ENCODE data around the gene SAP25. TPM values are rescaled to one million over a fixed set of nuclear protein-coding genes. Genes with fewer than 3 reads are reported as not detected.

Gene SAP25
- total and polyA plus RNA-seq, 2 donors (not counting 1 experiment from before 2014, with no cell fraction given) = 51.7 to 71.9 TPM

- H3K9me3 Mint-ChIP-seq (ENCODE audit: insufficient read depth) = no peaks in the 10 kb centered on the region
- peaks cover 0 to 2% of the 10 kb centered on the region in 2 donors for H3K4me1 ChIP-seq (ENCODE audit: control insufficient read depth in 2 of 2, insufficient read depth in 2 of 2, low read length in 2 of 2)
- TF ChIP-seq EZH2 (IDR thresholded peaks at IDR 0.05; ENCODE audit: borderline replicate concordance, insufficient read depth, low read depth, low read length, poor library complexity, severe bottlenecking) = no peak
- TF ChIP-seq CTCF (IDR thresholded peaks at IDR 0.05) = no peak
- H3K9ac ChIP-seq (ENCODE audit: low read length) = no peak overlapping the region
- WGBS (ENCODE audit: insufficient coverage) = 99% methylated on average over 12 of the region's 24 CpGs
- H3K27ac ChIP-seq (ENCODE audit: low read length in 2 of 2) = no peak overlapping the region
- ATAC-seq (ENCODE audit: low read depth) (no peak), DNase-seq (no peak)
- H3K4me3 Mint-ChIP-seq = no peak overlapping the region
- CTCF ChIA-PET = interaction anchor here (1.4 kb wide), 1 partner anchor 16 kb away, joined by 3 read pairs; no protein-coding TSS in a partner anchor
- H2AFZ ChIP-seq (ENCODE audit: insufficient read depth, low read depth, low read length, poor library complexity, severe bottlenecking) = no peak overlapping the region
- H3K4me3 ChIP-seq (ENCODE audit: control extremely low read depth in 1 of 5, extremely low read depth in 1 of 5, insufficient read depth in 1 of 5, low read depth in 2 of 5, low read length in 4 of 5) = no peak overlapping the region
- intact Hi-C loops (cut with micrococcal nuclease) = no loop called here
- no peak overlapping the region for H3K4me2 ChIP-seq (replicated peaks; ENCODE audit: low read depth, low read length, poor library complexity, severe bottlenecking)
- H4K20me1 ChIP-seq (ENCODE audit: control insufficient read depth, insufficient read depth, low read length, poor library complexity, severe bottlenecking) = peaks cover 89% of the 10 kb centered on the region
- no peaks in the 10 kb centered on the region for H3K27me3 Mint-ChIP-seq
- POLR2A ChIA-PET = interaction anchor here (0.7 kb wide), 1 partner anchor 55 kb away, joined by 7 read pairs; no protein-coding TSS in a partner anchor
- H3K27me3 ChIP-seq (replicated peaks in 1 of 4; ENCODE audit: control extremely low read depth in 1 of 4, control insufficient read depth in 3 of 4, insufficient read depth in 4 of 4, low read length in 3 of 4) = no peaks in the 10 kb centered on the region
- H3K4me1 Mint-ChIP-seq = peaks cover 4% of the 10 kb centered on the region
- peaks cover 46% of the 10 kb centered on the region for H3K79me2 ChIP-seq (ENCODE audit: control insufficient read depth, insufficient read depth, low read length)
- no peak overlapping the region for H3K27ac Mint-ChIP-seq
- no peaks in the 10 kb centered on the region for H3K9me3 ChIP-seq (ENCODE audit: control extremely low read depth in 1 of 3, control insufficient read depth in 2 of 3, insufficient read depth in 1 of 3, low read length in 2 of 3)
- peaks cover 0 to 79% of the 10 kb centered on the region in 2 experiments for H3K36me3 ChIP-seq (replicated peaks in 1 of 2; ENCODE audit: control extremely low read depth in 1 of 2, control insufficient read depth in 1 of 2, extremely low read depth in 1 of 2, insufficient read depth in 2 of 2, low read length in 1 of 2)
These were observed 3.4 kb upstream of the SAP25 start for GRCh38 chr7:100577103-100577502.

- Mint-ChIP-seq H3K27me3 (no peaks in the 10 kb centered on the region), H3K27ac (no peak overlapping the region), H3K9me3 (ENCODE audit: insufficient read depth) (no peaks in the 10 kb centered on the region), H3K4me3 (no peak overlapping the region), H3K4me1 (peaks cover 7% of the 10 kb centered on the region)
- Histone ChIP-seq H3K36me3 (replicated peaks in 1 of 2; ENCODE audit: control extremely low read depth in 1 of 2, control insufficient read depth in 1 of 2, extremely low read depth in 1 of 2, insufficient read depth in 2 of 2, low read length in 1 of 2) (peaks cover 0 to 73% of the 10 kb centered on the region in 2 experiments), H3K27me3 (replicated peaks in 1 of 4; ENCODE audit: control extremely low read depth in 1 of 4, control insufficient read depth in 3 of 4, insufficient read depth in 4 of 4, low read length in 3 of 4) (no peaks in the 10 kb centered on the region), H3K9ac (ENCODE audit: low read length) (no peak overlapping the region), H3K9me3 (ENCODE audit: control extremely low read depth in 1 of 3, control insufficient read depth in 2 of 3, insufficient read depth in 1 of 3, low read length in 2 of 3) (no peaks in the 10 kb centered on the region), H2AFZ (ENCODE audit: insufficient read depth, low read depth, low read length, poor library complexity, severe bottlenecking) (no peak overlapping the region), H3K27ac (ENCODE audit: low read length in 2 of 2) (no peak overlapping the region), H3K4me1 (ENCODE audit: control insufficient read depth in 2 of 2, insufficient read depth in 2 of 2, low read length in 2 of 2) (peaks cover 0 to 5% of the 10 kb centered on the region in 2 donors), H3K4me2 (replicated peaks; ENCODE audit: low read depth, low read length, poor library complexity, severe bottlenecking) (no peak overlapping the region), H4K20me1 (ENCODE audit: control insufficient read depth, insufficient read depth, low read length, poor library complexity, severe bottlenecking) (peaks cover 83% of the 10 kb centered on the region), H3K4me3 (ENCODE audit: control extremely low read depth in 1 of 5, extremely low read depth in 1 of 5, insufficient read depth in 1 of 5, low read depth in 2 of 5, low read length in 4 of 5) (no peak overlapping the region), H3K79me2 (ENCODE audit: control insufficient read depth, insufficient read depth, low read length) (peaks cover 40% of the 10 kb centered on the region)
- 98% methylated on average over 11 of the region's 13 CpGs for WGBS (ENCODE audit: insufficient coverage)
- intact Hi-C loops (cut with micrococcal nuclease) = no loop called here
- no peak for TF ChIP-seq CTCF (IDR thresholded peaks at IDR 0.05)
- no peak for TF ChIP-seq EZH2 (IDR thresholded peaks at IDR 0.05; ENCODE audit: borderline replicate concordance, insufficient read depth, low read depth, low read length, poor library complexity, severe bottlenecking)
- CTCF ChIA-PET = no interaction called here
- ATAC-seq (ENCODE audit: low read depth) (no peak), DNase-seq (peak; percentile 14)
- POLR2A ChIA-PET = no interaction called here
These were observed 2.8 kb upstream of the SAP25 start for GRCh38 chr7:100576384-100576993.
